Esophagus muscularis mucosa (tissue), 4 donors: Measurements from ENCODE around the gene SLC35F3.

Source experiments
- EP300 ChIP-seq: sonication (generic); formaldehyde crosslinking; IDR thresholded peaks from one replicate; pipeline ENCODE4 v1.6.1; 2017; ENCODE audit warnings: antibody characterized with exemption
- POLR2A ChIP-seq: fragments of 450-650 bp; IDR thresholded peaks from one replicate; pipeline ENCODE4 v1.6.1; 2017; ENCODE audit warnings: antibody characterized with exemption, moderate library complexity, mild to moderate bottlenecking, low read depth
- TF ChIP-seq, protein P1 (sequence below), 3 experiments: fragments of 200-600 bp in 2 of 3; fragments of 450-650 bp in 1 of 3; sonication (generic) in 2 of 3; IDR thresholded peaks; one replicate each; pipeline ENCODE4 v1.5.1; 2017 to 2019; ENCODE audit warnings: antibody characterized with exemption in 3 of 3, mild to moderate bottlenecking in 2 of 3, moderate library complexity in 1 of 3

GRCh38 chr1:234090212-234091064 lies 186.0 kb downstream of the SLC35F3 start:
- TF ChIP-seq, protein P1, sequence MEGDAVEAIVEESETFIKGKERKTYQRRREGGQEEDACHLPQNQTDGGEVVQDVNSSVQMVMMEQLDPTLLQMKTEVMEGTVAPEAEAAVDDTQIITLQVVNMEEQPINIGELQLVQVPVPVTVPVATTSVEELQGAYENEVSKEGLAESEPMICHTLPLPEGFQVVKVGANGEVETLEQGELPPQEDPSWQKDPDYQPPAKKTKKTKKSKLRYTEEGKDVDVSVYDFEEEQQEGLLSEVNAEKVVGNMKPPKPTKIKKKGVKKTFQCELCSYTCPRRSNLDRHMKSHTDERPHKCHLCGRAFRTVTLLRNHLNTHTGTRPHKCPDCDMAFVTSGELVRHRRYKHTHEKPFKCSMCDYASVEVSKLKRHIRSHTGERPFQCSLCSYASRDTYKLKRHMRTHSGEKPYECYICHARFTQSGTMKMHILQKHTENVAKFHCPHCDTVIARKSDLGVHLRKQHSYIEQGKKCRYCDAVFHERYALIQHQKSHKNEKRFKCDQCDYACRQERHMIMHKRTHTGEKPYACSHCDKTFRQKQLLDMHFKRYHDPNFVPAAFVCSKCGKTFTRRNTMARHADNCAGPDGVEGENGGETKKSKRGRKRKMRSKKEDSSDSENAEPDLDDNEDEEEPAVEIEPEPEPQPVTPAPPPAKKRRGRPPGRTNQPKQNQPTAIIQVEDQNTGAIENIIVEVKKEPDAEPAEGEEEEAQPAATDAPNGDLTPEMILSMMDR (IDR thresholded peaks at IDR 0.05), result no peak
- TF ChIP-seq POLR2A (no peak), EP300 (no peak)
